Gastroesophageal sphincter (tissue), 4 donors: Measurements from ENCODE around the gene PIK3R5. TPM values are rescaled to one million over a fixed set of nuclear protein-coding genes. Genes with fewer than 3 reads are reported as not detected.

Experiments
- ATAC-seq: fragments of 150-250 bp; one replicate; pipeline ENCODE4 v1.9.1; 2016; ENCODE audit warnings: mild to moderate bottlenecking, moderate library complexity
- H3K27ac ChIP-seq, 4 donors: fragments of 200-600 bp; sonication (generic) in 3 of 4; 1 replicate in 3 of 4; 2 replicates in 1 of 4; pipeline ENCODE4 v1.5.1; 2016 to 2019
- H3K27me3 ChIP-seq: fragments of 200-600 bp; sonication (generic); one replicate; pipeline ENCODE4 v1.5.1; 2019
- H3K36me3 ChIP-seq, 2 donors: fragments of 200-600 bp; sonication (generic); one replicate each; pipeline ENCODE4 v1.5.1; 2019; ENCODE audit warnings: control low read depth in 1 of 2
- H3K4me1 ChIP-seq, 3 donors: fragments of 200-600 bp; sonication (generic); 1 replicate in 2 of 3; 2 replicates in 1 of 3; pipeline ENCODE4 v1.5.1; 2016 to 2019; ENCODE audit warnings: control low read depth in 2 of 3
- H3K4me3 ChIP-seq, 2 donors: fragments of 200-600 bp; sonication (generic); one replicate each; pipeline ENCODE4 v1.5.1; 2019; ENCODE audit warnings: mild to moderate bottlenecking in 1 of 2, moderate library complexity in 1 of 2
- H3K9me3 ChIP-seq, 3 donors: fragments of 200-600 bp; sonication (generic); one replicate each; pipeline ENCODE4 v1.5.1; 2017 to 2019; ENCODE audit warnings: control low read depth in 2 of 3
- EP300 ChIP-seq: sonication (generic); formaldehyde crosslinking; IDR thresholded peaks from one replicate; pipeline ENCODE4 v1.6.1; 2017; ENCODE audit warnings: antibody characterized with exemption, mild to moderate bottlenecking
- POLR2A ChIP-seq, 2 donors: fragments of 450-650 bp; IDR thresholded peaks; one replicate each; pipeline ENCODE4 v1.6.1; 2017; ENCODE audit warnings: antibody characterized with exemption in 2 of 2, mild to moderate bottlenecking in 2 of 2, moderate library complexity in 1 of 2
- POLR2AphosphoS5 ChIP-seq: sonication (generic); formaldehyde crosslinking; IDR thresholded peaks from one replicate; pipeline ENCODE4 v1.6.1; 2017; ENCODE audit warnings: antibody characterized with exemption
- WGBS, 2 donors: methylation state at CpG; one replicate each; pipeline ENCODE4 v1.1.5; 2018; ENCODE audit warnings: low coverage in 1 of 2; 5-methylcytosine and 5-hydroxymethylcytosine counted together
- total RNA-seq, 4 donors: library from RNA; depleted of rRNA; stranded (reverse); fragments of >200 nt; gene quantifications; one replicate each; pipeline ENCODE4 v1.1.0, GENCODE V29; 2016
- TF ChIP-seq, protein P1 (sequence below), 4 experiments: fragments of 200-600 bp in 2 of 4; fragments of 450-650 bp in 2 of 4; sonication (generic) in 1 of 4; IDR thresholded peaks; one replicate each; pipeline ENCODE4 v1.5.1; 2017 to 2019; ENCODE audit warnings: antibody characterized with exemption in 4 of 4, mild to moderate bottlenecking in 2 of 4, moderate library complexity in 2 of 4

PIK3R5 gene
- total RNA-seq, 4 donors from 2014 or later, result 8.9 to 13.1 (median 11.9) TPM

DNA sequence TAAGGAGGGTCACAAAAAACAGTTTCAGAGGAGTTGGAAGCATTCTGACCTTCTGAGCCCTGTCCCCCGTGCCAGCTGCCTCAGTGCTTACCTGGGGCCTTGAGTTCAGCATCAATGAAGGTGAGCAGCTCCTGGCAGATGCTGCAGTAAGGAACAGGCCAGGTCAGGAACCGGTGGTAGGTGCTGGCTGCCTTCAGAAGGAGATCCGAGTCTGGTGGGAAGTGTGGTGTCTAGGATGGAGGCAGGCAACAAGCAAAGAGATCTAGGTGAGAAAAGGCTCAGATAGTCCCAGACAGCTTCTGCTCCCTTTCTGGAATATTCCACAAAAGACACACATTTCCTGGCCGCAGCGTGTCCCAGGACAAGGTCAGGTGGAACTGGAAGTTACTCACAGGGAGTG, 60.8 kb downstream of the PIK3R5 start:
- H3K9me3 ChIP-seq, result no peaks in the 10 kb centered on the region
- H3K4me1 ChIP-seq, result no peaks in the 10 kb centered on the region
- H3K27ac ChIP-seq, result no peak overlapping the region
- peaks cover 51% of the 10 kb centered on the region for H3K27me3 ChIP-seq
- H3K4me3 ChIP-seq, result no peak overlapping the region
- 83 to 88% methylated on average over 3 to 5 of the region's 5 CpGs for WGBS, 2 donors
- H3K36me3 ChIP-seq, result no peaks in the 10 kb centered on the region
- TF ChIP-seq, protein P1, sequence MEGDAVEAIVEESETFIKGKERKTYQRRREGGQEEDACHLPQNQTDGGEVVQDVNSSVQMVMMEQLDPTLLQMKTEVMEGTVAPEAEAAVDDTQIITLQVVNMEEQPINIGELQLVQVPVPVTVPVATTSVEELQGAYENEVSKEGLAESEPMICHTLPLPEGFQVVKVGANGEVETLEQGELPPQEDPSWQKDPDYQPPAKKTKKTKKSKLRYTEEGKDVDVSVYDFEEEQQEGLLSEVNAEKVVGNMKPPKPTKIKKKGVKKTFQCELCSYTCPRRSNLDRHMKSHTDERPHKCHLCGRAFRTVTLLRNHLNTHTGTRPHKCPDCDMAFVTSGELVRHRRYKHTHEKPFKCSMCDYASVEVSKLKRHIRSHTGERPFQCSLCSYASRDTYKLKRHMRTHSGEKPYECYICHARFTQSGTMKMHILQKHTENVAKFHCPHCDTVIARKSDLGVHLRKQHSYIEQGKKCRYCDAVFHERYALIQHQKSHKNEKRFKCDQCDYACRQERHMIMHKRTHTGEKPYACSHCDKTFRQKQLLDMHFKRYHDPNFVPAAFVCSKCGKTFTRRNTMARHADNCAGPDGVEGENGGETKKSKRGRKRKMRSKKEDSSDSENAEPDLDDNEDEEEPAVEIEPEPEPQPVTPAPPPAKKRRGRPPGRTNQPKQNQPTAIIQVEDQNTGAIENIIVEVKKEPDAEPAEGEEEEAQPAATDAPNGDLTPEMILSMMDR (IDR thresholded peaks at IDR 0.05), result no peak
- no peak for TF ChIP-seq POLR2A (IDR thresholded peaks at IDR 0.05)
- TF ChIP-seq EP300, result no peak
- TF ChIP-seq POLR2AphosphoS5, result no peak
- ATAC-seq, result no peak

GRCh38 chr17:8904201-8904600, 61.3 kb downstream of the PIK3R5 start:
- no peak for ATAC-seq
- WGBS, 2 donors, result 45 to 52% methylated on average over 2 of the region's 2 CpGs
- Histone ChIP-seq H3K4me1 (no peaks in the 10 kb centered on the region), H3K36me3 (no peaks in the 10 kb centered on the region), H3K27ac (no peak overlapping the region), H3K9me3 (no peaks in the 10 kb centered on the region), H3K27me3 (peaks cover 51% of the 10 kb centered on the region), H3K4me3 (no peak overlapping the region)
- TF ChIP-seq, protein P1 (IDR thresholded peaks at IDR 0.05), result no peak
- TF ChIP-seq EP300 (no peak), POLR2A (IDR thresholded peaks at IDR 0.05) (no peak), POLR2AphosphoS5 (no peak)

DNA sequence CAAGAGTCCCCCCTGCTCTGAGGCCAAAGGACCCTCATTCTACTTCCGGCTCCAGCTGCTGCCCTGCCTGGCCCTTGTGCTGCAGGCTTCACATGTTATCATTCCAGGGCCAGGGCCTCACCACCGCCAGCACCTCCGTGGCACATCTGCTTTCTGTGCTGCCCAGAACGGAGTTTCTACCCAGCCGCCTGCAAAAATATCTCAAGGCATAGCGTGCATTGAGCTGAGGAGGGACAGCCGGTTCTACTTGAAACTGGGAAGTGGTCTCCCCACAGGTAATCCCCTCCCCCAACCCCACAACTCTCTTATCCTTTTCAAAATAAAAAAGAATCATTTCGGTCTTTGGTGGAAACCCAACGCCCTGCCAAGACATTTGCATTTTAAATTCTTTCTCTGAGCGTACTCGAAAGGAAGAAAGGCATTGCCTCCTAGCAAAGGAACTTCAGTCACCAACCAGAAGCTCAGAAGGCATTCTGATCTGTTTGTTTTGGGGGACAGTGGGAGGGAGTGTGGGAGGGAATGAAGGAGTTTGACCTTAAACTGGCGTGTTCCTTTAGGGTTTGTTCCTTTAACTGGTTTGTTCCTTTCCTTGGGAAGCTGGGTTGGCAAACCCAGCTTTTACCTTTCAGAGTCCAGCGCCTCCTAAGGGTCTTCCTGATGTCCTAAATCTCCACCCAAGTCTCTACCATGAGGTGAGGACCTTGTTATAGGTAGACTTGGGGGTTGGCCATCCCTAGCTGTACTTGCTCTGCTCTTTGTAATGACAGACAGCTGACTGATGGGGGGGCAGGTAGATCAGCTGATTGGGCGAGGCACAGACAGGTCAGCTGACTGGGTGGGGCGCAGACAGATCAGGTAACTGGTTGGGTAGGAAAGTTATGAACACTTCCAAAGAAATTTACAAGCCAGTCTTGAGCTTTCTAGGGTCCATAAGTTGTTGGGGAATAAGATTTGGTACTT, 64.6 kb downstream of the PIK3R5 start:
- no peaks in the 10 kb centered on the region for H3K4me1 ChIP-seq
- H3K27ac ChIP-seq, result no peak overlapping the region
- H3K36me3 ChIP-seq, result no peaks in the 10 kb centered on the region
- no peak for ATAC-seq
- WGBS, 2 donors, result 41 to 63% methylated on average over 4 to 10 of the region's 15 CpGs
- TF ChIP-seq, protein P1 (IDR thresholded peaks at IDR 0.05), result no peak
- TF ChIP-seq EP300 (no peak), POLR2A (IDR thresholded peaks at IDR 0.05) (no peak), POLR2AphosphoS5 (no peak)
- H3K27me3 ChIP-seq, result peaks cover 63% of the 10 kb centered on the region
- no peaks in the 10 kb centered on the region for H3K9me3 ChIP-seq
- no peak overlapping the region for H3K4me3 ChIP-seq

DNA sequence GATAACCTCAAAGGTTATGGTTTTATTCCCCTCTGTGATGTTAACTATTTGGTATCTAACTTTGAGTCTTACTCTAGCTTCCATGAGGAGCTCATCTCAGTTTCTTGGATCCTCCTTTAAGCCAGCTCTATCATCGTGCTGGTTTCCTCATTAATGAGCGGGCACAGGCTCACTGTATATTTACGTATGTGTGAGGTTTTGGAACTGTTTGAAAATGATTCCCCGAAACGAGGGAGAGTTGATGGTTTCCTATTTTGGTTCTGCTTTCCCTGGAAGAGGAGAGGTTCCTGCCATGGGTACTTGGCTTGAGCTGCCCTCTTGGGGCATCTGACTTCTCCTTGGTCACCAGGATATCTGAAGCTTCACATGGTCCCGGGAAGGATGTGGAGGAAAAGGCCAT, 65.3 kb downstream of the PIK3R5 start:
- Histone ChIP-seq H3K27me3 (peaks cover 65% of the 10 kb centered on the region), H3K4me3 (no peak overlapping the region), H3K27ac (no peak overlapping the region), H3K9me3 (no peaks in the 10 kb centered on the region), H3K36me3 (no peaks in the 10 kb centered on the region), H3K4me1 (peaks cover 0 to 3% (median 0%) of the 10 kb centered on the region in 3 donors)
- 25 to 48% methylated on average over 2 to 5 of the region's 6 CpGs for WGBS, 2 donors
- TF ChIP-seq, protein P1 (IDR thresholded peaks at IDR 0.05), result no peak
- no peak for TF ChIP-seq POLR2A (IDR thresholded peaks at IDR 0.05)
- TF ChIP-seq EP300, result no peak
- no peak for TF ChIP-seq POLR2AphosphoS5
- ATAC-seq, result no peak

DNA sequence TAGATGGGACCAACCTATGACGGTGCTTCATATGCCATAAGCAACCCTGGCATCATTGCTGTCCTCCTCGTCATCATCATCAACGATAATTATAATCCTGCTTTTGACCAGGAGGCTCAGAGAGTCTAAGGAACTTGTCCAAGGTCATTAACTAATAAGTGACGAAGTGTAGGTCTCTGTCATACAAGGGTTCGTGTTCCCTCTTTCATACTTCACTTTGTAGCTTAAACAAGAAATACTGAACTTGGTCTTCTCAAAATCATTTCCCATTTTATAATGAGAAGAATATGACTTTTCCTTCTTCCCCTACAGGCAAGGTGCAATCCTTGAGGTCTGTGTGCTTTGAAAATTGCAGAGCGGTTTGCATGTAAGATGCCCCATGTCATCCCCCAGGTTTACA, 66.9 kb downstream of the PIK3R5 start:
- no peak overlapping the region for H3K27ac ChIP-seq
- TF ChIP-seq POLR2AphosphoS5 (no peak), EP300 (no peak), POLR2A (IDR thresholded peaks at IDR 0.05) (no peak)
- TF ChIP-seq, protein P1 (IDR thresholded peaks at IDR 0.05), result no peak
- peaks cover 0 to 12% (median 0%) of the 10 kb centered on the region in 3 donors for H3K4me1 ChIP-seq
- 81 to 82% methylated on average over 5 to 6 of the region's 6 CpGs for WGBS, 2 donors
- no peak overlapping the region for H3K4me3 ChIP-seq
- ATAC-seq, result no peak
- peaks cover 50% of the 10 kb centered on the region for H3K27me3 ChIP-seq
- no peaks in the 10 kb centered on the region for H3K9me3 ChIP-seq
- no peaks in the 10 kb centered on the region for H3K36me3 ChIP-seq
